H1 (cell line): ENCODE data around the gene SMARCB1. TPM values are rescaled to one million over a fixed set of nuclear protein-coding genes. Genes with fewer than 3 reads are reported as not detected.

Experiments used
- CTCF ChIA-PET: fragments of 300-600 bp; sonication (Branson Sonifier 250); formaldehyde crosslinking; loops from one replicate; lab custom pipeline; 2021; ENCODE audit not compliant: partially characterized antibody; lab: Charles Lee
- POLR2A ChIA-PET: fragments of 300-600 bp; sonication (Branson Sonifier 250); formaldehyde crosslinking; loops from one replicate; lab custom pipeline; 2021; ENCODE audit warnings: inconsistent platforms; ENCODE audit not compliant: partially characterized antibody; lab: Charles Lee
- DNase-seq, 2 experiments: peaks; one replicate each; pipeline versions ENCODE4 v3.0.0 to v3.0.0-alpha.2; 2010 to 2022; ENCODE audit warnings: low spot score in 2 of 2, low read depth in 1 of 2, mixed read lengths in 1 of 2
- FAIRE-seq: peaks from 2 replicates; lab custom pipeline; 2011; peaks lifted over from hg19 to GRCh38; lab: Jason Lieb, UNC
- H2AFZ ChIP-seq: 2 replicates; pipeline ENCODE4 v1.8.1; 2012; ENCODE audit warnings: low read length, inconsistent platforms
- H2AK5ac ChIP-seq: 2 replicates; pipeline ENCODE4 v1.6.1; 2013; ENCODE audit warnings: low read depth, low read length
- H2BK120ac ChIP-seq: replicated peaks from 2 replicates; pipeline ENCODE3; 2013; ENCODE audit warnings: low read depth, low read length, inconsistent platforms
- H2BK12ac ChIP-seq: 2 replicates; pipeline ENCODE4 v1.6.1; 2013; ENCODE audit warnings: low read depth, low read length
- H2BK15ac ChIP-seq: 2 replicates; pipeline ENCODE4 v1.6.1; 2013; ENCODE audit warnings: low read length
- H2BK20ac ChIP-seq: 2 replicates; pipeline ENCODE4 v1.6.1; 2013; ENCODE audit warnings: low read length
- H2BK5ac ChIP-seq: 2 replicates; pipeline ENCODE4 v1.6.1; 2013; ENCODE audit warnings: low read depth, low read length
- H3K14ac ChIP-seq: 2 replicates; pipeline ENCODE4 v1.6.1; 2013; ENCODE audit warnings: inconsistent platforms; ENCODE audit not compliant: insufficient read length
- H3K18ac ChIP-seq: 2 replicates; pipeline ENCODE4 v1.6.1; 2013; ENCODE audit warnings: low read length; ENCODE audit errors: extremely low read depth
- H3K23ac ChIP-seq: 2 replicates; pipeline ENCODE4 v1.6.1; 2013; ENCODE audit warnings: inconsistent platforms; ENCODE audit not compliant: insufficient read length
- H3K23me2 ChIP-seq: 2 replicates; pipeline ENCODE4 v1.6.1; 2013; ENCODE audit warnings: low read depth, low read length
- H3K27ac ChIP-seq: 2 replicates; pipeline ENCODE4 v1.6.1; 2011; ENCODE audit warnings: low read depth, low read length, inconsistent platforms
- H3K27me3 ChIP-seq, 4 experiments: replicated peaks in 1 of 4; 1 replicate in 1 of 4; 2 replicates in 3 of 4; pipeline versions ENCODE4 v1.6.1 to v1.8.1; 2011 to 2013; ENCODE audit warnings: low read length in 3 of 4, mild to moderate bottlenecking in 3 of 4, inconsistent platforms in 2 of 4, mixed read lengths in 2 of 4, moderate library complexity in 1 of 4; ENCODE audit not compliant: control insufficient read depth in 3 of 4, insufficient read depth in 3 of 4; ENCODE audit errors: extremely low read depth in 1 of 4
- H3K36me3 ChIP-seq, 4 experiments: 2 replicates each; pipeline versions ENCODE4 v1.6.1 to v1.8.1; 2011 to 2013; ENCODE audit warnings: mild to moderate bottlenecking in 4 of 4, low read length in 3 of 4, moderate library complexity in 2 of 4, control low read depth in 1 of 4, inconsistent platforms in 1 of 4; ENCODE audit not compliant: insufficient read depth in 4 of 4, control insufficient read depth in 2 of 4
- H3K4ac ChIP-seq: replicated peaks from 2 replicates; pipeline ENCODE3; 2013; ENCODE audit warnings: low read length, low read depth, mixed read lengths, inconsistent platforms; ENCODE audit not compliant: insufficient read length
- H3K4me1 ChIP-seq, 4 experiments: replicated peaks in 1 of 4; 1 replicate in 1 of 4; 2 replicates in 3 of 4; pipeline versions ENCODE4 v1.6.1 to v1.8.1; 2011 to 2013; ENCODE audit warnings: low read length in 3 of 4, inconsistent platforms in 2 of 4, mixed read lengths in 1 of 4; ENCODE audit not compliant: insufficient read depth in 4 of 4, control insufficient read depth in 3 of 4
- H3K4me2 ChIP-seq, 2 experiments: 2 replicates each; pipeline versions ENCODE4 v1.6.1 to v1.8.1; 2011 to 2013; ENCODE audit warnings: low read depth in 2 of 2, low read length in 2 of 2, control low read depth in 1 of 2, inconsistent platforms in 1 of 2, mild to moderate bottlenecking in 1 of 2; ENCODE audit not compliant: insufficient read depth in 1 of 2
- H3K4me3 ChIP-seq, 4 experiments: fragments of 200-600, 300-600 bp in 1 of 4; sonication (generic), shearing (Covaris generic), sonication (Bioruptor Twin) in 1 of 4; 2 replicates each; pipeline versions ENCODE4 v1.5.1 to v1.8.1; 2011 to 2016; ENCODE audit warnings: low read length in 4 of 4, low read depth in 3 of 4, control low read depth in 2 of 4, inconsistent platforms in 2 of 4, mild to moderate bottlenecking in 2 of 4, mixed read lengths in 1 of 4, moderate library complexity in 1 of 4; ENCODE audit not compliant: insufficient read depth in 2 of 4; ENCODE audit errors: extremely low read depth in 1 of 4
- H3K56ac ChIP-seq: replicated peaks from 2 replicates; pipeline ENCODE3; 2013; ENCODE audit warnings: low read depth, mild to moderate bottlenecking, mixed read lengths, low read length, inconsistent platforms; ENCODE audit not compliant: insufficient read length
- H3K79me1 ChIP-seq: 2 replicates; pipeline ENCODE4 v1.6.1; 2013; ENCODE audit warnings: low read depth, low read length, control low read depth
- H3K79me2 ChIP-seq, 2 experiments: 2 replicates each; pipeline versions ENCODE4 v1.6.1 to v1.8.1; 2012 to 2013; ENCODE audit warnings: low read length in 2 of 2, mild to moderate bottlenecking in 2 of 2, inconsistent platforms in 1 of 2; ENCODE audit not compliant: insufficient read depth in 2 of 2, control insufficient read depth in 1 of 2
- H3K9ac ChIP-seq, 4 experiments: replicated peaks in 1 of 4; 1 replicate in 1 of 4; 2 replicates in 3 of 4; pipeline versions ENCODE4 v1.6.1 to v1.8.1; 2011 to 2013; ENCODE audit warnings: low read depth in 3 of 4, low read length in 3 of 4, control low read depth in 2 of 4, mild to moderate bottlenecking in 2 of 4, moderate library complexity in 2 of 4, inconsistent platforms in 1 of 4; ENCODE audit errors: extremely low read depth in 1 of 4
- H3K9me3 ChIP-seq, 2 experiments: 2 replicates each; pipeline versions ENCODE4 v1.6.1 to v1.8.1; 2012 to 2013; ENCODE audit warnings: mild to moderate bottlenecking in 2 of 2, moderate library complexity in 2 of 2, control low read depth in 1 of 2, inconsistent platforms in 1 of 2, low read depth in 1 of 2, low read length in 1 of 2, mixed read lengths in 1 of 2; ENCODE audit not compliant: insufficient read depth in 2 of 2
- H4K20me1 ChIP-seq, 2 experiments: replicated peaks in 1 of 2; 2 replicates each; pipeline versions ENCODE3 to v1.8.1; 2011 to 2013; ENCODE audit warnings: inconsistent platforms in 2 of 2, low read length in 2 of 2, mild to moderate bottlenecking in 1 of 2; ENCODE audit not compliant: insufficient read depth in 2 of 2, control insufficient read depth in 1 of 2
- H4K5ac ChIP-seq: 2 replicates; pipeline ENCODE4 v1.6.1; 2013; ENCODE audit warnings: low read length, low read depth, mixed read lengths, inconsistent platforms; ENCODE audit not compliant: insufficient read length
- H4K8ac ChIP-seq: 2 replicates; pipeline ENCODE4 v1.8.0; 2013; ENCODE audit warnings: mild to moderate bottlenecking, moderate library complexity, low read length, inconsistent platforms; ENCODE audit not compliant: insufficient read depth; ENCODE audit errors: extremely low read depth
- H4K91ac ChIP-seq: replicated peaks from 2 replicates; pipeline ENCODE3; 2013; ENCODE audit warnings: low read length, mixed read lengths, inconsistent platforms; ENCODE audit not compliant: insufficient read length
- ASH2L ChIP-seq: fragments of 200-600, 300-600 bp; sonication (generic); IDR thresholded peaks from one replicate; pipeline ENCODE4 v1.7.1; 2017; ENCODE audit warnings: low read length
- BRCA1 ChIP-seq: IDR thresholded peaks from 2 replicates; pipeline ENCODE4 v1.6.1; 2012; ENCODE audit warnings: low read depth, low read length, improper control_type of control experiment
- CHD1 ChIP-seq: IDR thresholded peaks from 2 replicates; pipeline ENCODE4 v1.6.1; 2012; ENCODE audit warnings: low read depth, low read length, improper control_type of control experiment
- CHD2 ChIP-seq: IDR thresholded peaks from 2 replicates; pipeline ENCODE4 v1.6.1; 2012; ENCODE audit warnings: low read length, improper control_type of control experiment
- MAFK ChIP-seq: IDR thresholded peaks from 2 replicates; pipeline ENCODE4 v1.6.1; 2012; ENCODE audit warnings: low read depth, mild to moderate bottlenecking, improper control_type of control experiment, low read length
- RAD21 ChIP-seq, 2 experiments: IDR thresholded peaks in 1 of 2; conservative IDR thresholded peaks in 1 of 2; 2 replicates each; pipeline ENCODE4 v1.6.1; 2011; ENCODE audit warnings: low read depth in 2 of 2, low read length in 2 of 2, improper control_type of control experiment in 1 of 2, inconsistent platforms in 1 of 2, mild to moderate bottlenecking in 1 of 2, moderate library complexity in 1 of 2
- RXRA ChIP-seq: IDR thresholded peaks from 2 replicates; pipeline ENCODE4 v1.6.1; 2011; ENCODE audit warnings: low read depth, mild to moderate bottlenecking, low read length, moderate library complexity; ENCODE audit not compliant: insufficient read depth
- SAP30 ChIP-seq: fragments of 300-600 bp; sonication (generic); IDR thresholded peaks from 2 replicates; pipeline ENCODE4 v1.7.1; 2012; ENCODE audit warnings: low read length, moderate library complexity, mild to moderate bottlenecking, inconsistent platforms; ENCODE audit not compliant: insufficient read depth, insufficient replicate concordance
- SIRT6 ChIP-seq: IDR thresholded peaks from one replicate; pipeline ENCODE4 v1.7.1; 2012; ENCODE audit warnings: low read length, inconsistent platforms
- TCF12 ChIP-seq: IDR thresholded peaks from 2 replicates; pipeline ENCODE4 v1.6.1; 2011; ENCODE audit warnings: low read depth, mild to moderate bottlenecking, low read length
- WGBS, 2 experiments: shearing (Covaris generic) in 1 of 2; methylation state at CpG; one replicate each; pipeline versions ENCODE4 v1.1.6 to v1.1.7; 2013 to 2015; ENCODE audit warnings: low lambda C conversion rate in 2 of 2, mixed read lengths in 2 of 2, inconsistent platforms in 1 of 2, low coverage in 1 of 2, missing lambda C conversion rate in 1 of 2; ENCODE audit not compliant: insufficient replicate concordance in 2 of 2, insufficient coverage in 1 of 2, insufficient read length in 1 of 2; ENCODE audit errors: extremely low coverage in 1 of 2, missing lambda C conversion rate in 1 of 2; 5-methylcytosine and 5-hydroxymethylcytosine counted together
- polyA plus RNA-seq, 7 experiments: library from polyadenylated mRNA; depleted of rRNA in 3 of 7; stranded (reverse) in 5 of 7; unstranded in 2 of 7; fragments of >200 nt in 5 of 7; fragments of 200-250 nt in 2 of 7; gene quantifications; 1 replicate in 5 of 7; 2 replicates in 1 of 7; 4 replicates in 1 of 7; pipeline versions ENCODE4 v1.2.1 to v1.2.3, GENCODE V29; 2011 to 2013; ENCODE audit warnings: missing spikeins in 2 of 7, mixed read lengths in 2 of 7
- total RNA-seq: library from RNA; stranded (reverse); fragmentation: NEBNext Ultra II Directional; extraction: Animal tissue kit (Norgen Biotek cat#: 25700); gene quantifications from 2 replicates; pipeline ENCODE4 v1.2.1, GENCODE V29; 2021
- TF ChIP-seq, protein P1 (sequence below): IDR thresholded peaks from 2 replicates; pipeline ENCODE4 v1.6.1; 2011; ENCODE audit warnings: low read depth, mild to moderate bottlenecking, low read length; ENCODE audit not compliant: insufficient read depth
- TF ChIP-seq, protein P2 (sequence below): IDR thresholded peaks from 2 replicates; pipeline ENCODE4 v1.6.1; 2012; ENCODE audit warnings: inconsistent platforms

SMARCB1 gene
- total and polyA plus RNA-seq, 2 of the 8 experiments (the other 6 are each of a cell fraction or from before 2014, with no cell fraction given) = 116 to 145 TPM

DNA sequence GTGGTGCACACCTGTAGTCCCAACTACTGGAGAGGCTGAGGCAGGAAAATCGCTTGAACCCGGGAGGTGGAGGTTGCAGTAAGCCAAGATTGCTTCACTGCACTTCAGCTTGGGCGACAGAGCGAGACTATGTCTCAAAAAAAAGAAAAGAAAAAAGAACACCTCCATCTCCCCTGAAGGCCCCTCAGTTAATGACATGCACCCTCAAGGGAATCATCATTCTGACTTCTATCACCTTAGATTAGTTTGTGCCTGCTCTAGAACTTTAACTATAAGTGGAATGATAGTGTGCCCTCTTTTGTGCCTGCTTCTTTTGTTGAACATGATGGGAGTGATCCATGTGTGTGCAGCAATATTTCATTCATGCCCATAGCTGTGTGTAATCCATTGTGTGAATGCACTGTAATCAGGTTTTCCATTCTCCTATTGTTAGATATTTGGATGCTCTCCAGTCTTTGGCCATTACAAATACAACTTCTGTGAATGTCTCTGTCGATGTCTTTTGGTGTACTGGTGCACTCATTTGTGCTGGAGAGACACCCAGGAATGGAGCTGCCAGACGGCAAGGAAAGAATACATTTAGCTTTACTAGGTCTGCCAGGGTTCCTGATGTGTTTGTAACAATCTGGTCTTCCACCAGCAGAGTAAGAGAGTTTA, 31.7 kb upstream of the SMARCB1 start:
- peaks cover 0 to 6% (median under 1%) of the 10 kb centered on the region in 4 experiments; a peak in 4 of 7 replicates for H3K4me1 ChIP-seq
- peaks cover 10% of the 10 kb centered on the region; the same call in 1 of the 2 replicates for H3K23me2 ChIP-seq
- no peaks in the 10 kb centered on the region for H3K79me2 ChIP-seq
- ChIA-PET CTCF (interaction anchor here (0.8 to 2.0 kb wide), 3 partner anchors 12 to 16 kb away, joined by 3 to 6 read pairs (median 4); no protein-coding TSS in a partner anchor), POLR2A (interaction anchor here (2.3 to 5.3 kb wide), 3 partner anchors 8 to 102 kb away, joined by 5 to 22 read pairs (median 5); partner anchors contain the start of genes C22orf15, CHCHD10 and SLC2A11)
- no peak overlapping the region for H3K9ac ChIP-seq
- no peak overlapping the region for H3K23ac ChIP-seq
- no peak overlapping the region for H2BK15ac ChIP-seq
- 91% methylated on average over 6 of the region's 6 CpGs; no CpG with 5 or more reads in 1 of the 2 experiments for WGBS, 2 experiments
- H3K27me3 ChIP-seq = no peaks in the 10 kb centered on the region
- no peaks in the 10 kb centered on the region for H3K36me3 ChIP-seq
- H3K56ac ChIP-seq = no peak overlapping the region
- H3K27ac ChIP-seq = no peak overlapping the region
- H4K91ac ChIP-seq = no peak overlapping the region
- H2BK20ac ChIP-seq = no peak overlapping the region
- FAIRE-seq = no peak
- H3K9me3 ChIP-seq = no peaks in the 10 kb centered on the region
- H3K4me2 ChIP-seq = no peak overlapping the region
- H2BK12ac ChIP-seq = no peak overlapping the region
- no peaks in the 10 kb centered on the region for H4K20me1 ChIP-seq
- no peak overlapping the region for H2BK120ac ChIP-seq
- no peak overlapping the region for H4K8ac ChIP-seq
- no peak overlapping the region for H4K5ac ChIP-seq
- DNase-seq = no peak
- no peak overlapping the region for H3K18ac ChIP-seq
- H3K14ac ChIP-seq = no peak overlapping the region
- no peak overlapping the region for H2AFZ ChIP-seq
- H3K79me1 ChIP-seq = no peaks in the 10 kb centered on the region
- H2BK5ac ChIP-seq = no peak overlapping the region
- no peak overlapping the region for H3K4ac ChIP-seq
- H3K4me3 ChIP-seq = no peak overlapping the region
- no peak overlapping the region for H2AK5ac ChIP-seq
- TF ChIP-seq, protein P1, sequence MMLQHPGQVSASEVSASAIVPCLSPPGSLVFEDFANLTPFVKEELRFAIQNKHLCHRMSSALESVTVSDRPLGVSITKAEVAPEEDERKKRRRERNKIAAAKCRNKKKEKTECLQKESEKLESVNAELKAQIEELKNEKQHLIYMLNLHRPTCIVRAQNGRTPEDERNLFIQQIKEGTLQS = no peak
- TF ChIP-seq, protein P2, sequence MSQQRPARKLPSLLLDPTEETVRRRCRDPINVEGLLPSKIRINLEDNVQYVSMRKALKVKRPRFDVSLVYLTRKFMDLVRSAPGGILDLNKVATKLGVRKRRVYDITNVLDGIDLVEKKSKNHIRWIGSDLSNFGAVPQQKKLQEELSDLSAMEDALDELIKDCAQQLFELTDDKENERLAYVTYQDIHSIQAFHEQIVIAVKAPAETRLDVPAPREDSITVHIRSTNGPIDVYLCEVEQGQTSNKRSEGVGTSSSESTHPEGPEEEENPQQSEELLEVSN = no peak
- TF ChIP-seq CHD1 = no peak
- TF ChIP-seq RXRA = no peak
- no peak for TF ChIP-seq ASH2L
- no peak for TF ChIP-seq CHD2
- no peak for TF ChIP-seq SIRT6
- TF ChIP-seq SAP30 = no peak
- TF ChIP-seq RAD21 (IDR thresholded peaks at IDR 0.05 in 1 of 2, conservative IDR thresholded peaks at IDR 0.05 in 1 of 2; ENCODE audit: low read depth in 2 of 2, low read length in 2 of 2) = no peak
- no peak for TF ChIP-seq BRCA1
- no peak for TF ChIP-seq TCF12
- TF ChIP-seq MAFK = no peak
